Measurements from ENCODE around the gene SNRNP70.
"Not testable (repeated sequence)": the region's sequence is repeated elsewhere in the genome, so short reads cannot be mapped to it uniquely, and the experiment has no call there.

Gene SNRNP70

GRCh38 chr19:49121841-49122240 is 36.6 kb downstream of the SNRNP70 start:
- DNase-seq = not testable (repeated sequence)

DNA sequence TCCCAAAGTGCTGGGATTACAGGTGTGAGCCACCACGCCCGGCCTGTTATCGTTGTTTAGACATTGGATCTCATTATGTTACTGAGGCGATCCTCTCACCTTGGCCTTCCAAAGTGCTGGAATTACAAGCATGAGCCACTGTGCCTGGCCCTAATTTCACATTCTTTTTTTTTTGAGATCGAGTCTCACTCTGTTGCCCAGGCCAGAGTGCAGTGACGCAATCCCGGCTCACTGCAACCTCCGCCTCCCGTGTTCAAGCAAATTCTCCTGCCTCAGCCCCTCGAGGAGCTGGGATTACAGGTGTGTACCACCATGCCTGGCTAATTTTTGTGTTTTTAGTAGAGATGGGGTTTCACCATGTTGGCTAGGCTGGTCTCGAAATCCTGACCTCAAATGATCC is 38.0 kb downstream of the SNRNP70 start:
- not testable (repeated sequence) for DNase-seq

DNA sequence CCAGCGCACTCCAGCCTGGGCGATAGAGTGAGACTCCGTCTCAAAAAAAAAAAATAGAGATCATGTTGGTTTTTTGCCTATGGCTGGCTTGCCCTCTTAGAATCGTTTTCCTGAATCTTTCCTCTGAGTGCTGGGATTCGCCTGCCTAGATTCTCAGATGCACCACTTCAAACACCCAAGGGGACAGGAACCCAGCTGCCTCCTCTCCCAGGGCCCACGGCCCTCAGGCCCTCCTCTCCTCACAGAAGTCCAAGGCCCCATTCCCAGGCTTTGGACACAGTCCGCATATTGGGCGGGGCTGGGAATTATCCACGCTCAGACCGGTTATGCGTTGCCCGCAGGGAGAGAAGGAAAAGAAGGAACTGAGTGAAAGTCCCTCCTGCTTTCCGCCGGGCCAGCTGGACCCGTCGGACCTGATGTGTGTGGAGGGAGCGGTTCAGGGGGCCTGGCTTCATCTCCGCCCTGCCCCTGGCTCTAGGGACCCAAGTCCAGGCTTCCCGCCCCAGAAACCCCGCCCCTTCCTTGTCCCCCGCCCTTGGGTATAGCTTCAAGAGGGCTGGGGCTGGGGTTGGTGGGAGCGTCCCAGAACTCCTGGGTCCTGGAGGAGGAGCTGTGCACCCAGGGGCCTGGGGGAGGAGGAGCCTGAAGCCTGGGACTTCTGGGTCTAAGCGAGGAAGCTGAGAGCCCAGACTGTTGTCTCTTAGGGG is 39.9 kb downstream of the SNRNP70 start:
- DNase-seq = no peak

DNA sequence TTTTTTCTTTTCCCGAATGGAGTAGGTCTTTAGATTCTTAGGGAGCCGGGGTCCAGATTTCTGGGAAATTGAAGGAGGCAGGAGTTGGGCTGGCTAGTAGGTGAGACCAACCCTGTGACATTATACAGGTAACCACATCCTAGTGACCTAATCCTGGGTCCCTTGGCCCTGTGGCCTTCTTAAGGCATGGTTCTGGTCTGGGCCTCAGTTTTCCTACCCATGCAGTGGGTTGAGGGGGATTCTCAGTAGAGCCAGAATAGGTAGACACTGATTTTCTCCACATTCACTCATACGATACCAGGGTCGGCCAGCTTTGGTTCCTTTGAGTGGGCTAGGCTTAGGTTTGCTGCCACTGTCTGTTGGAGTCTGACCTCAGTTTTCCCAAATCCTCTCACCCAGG is 41.3 kb downstream of the SNRNP70 start:
- no peak for DNase-seq

GRCh38 chr19:49127225-49127624 is 42.0 kb downstream of the SNRNP70 start:
- DNase-seq = not testable (repeated sequence)

GRCh38 chr19:49127674-49128544 is 42.7 kb downstream of the SNRNP70 start:
- DNase-seq = peak; percentile 94

- no peak for DNase-seq
Measured at GRCh38 chr19:49128545-49129237, 43.4 kb downstream of the SNRNP70 start.

GRCh38 chr19:49129238-49129583 is 44.0 kb downstream of the SNRNP70 start:
- no peak for DNase-seq

DNA sequence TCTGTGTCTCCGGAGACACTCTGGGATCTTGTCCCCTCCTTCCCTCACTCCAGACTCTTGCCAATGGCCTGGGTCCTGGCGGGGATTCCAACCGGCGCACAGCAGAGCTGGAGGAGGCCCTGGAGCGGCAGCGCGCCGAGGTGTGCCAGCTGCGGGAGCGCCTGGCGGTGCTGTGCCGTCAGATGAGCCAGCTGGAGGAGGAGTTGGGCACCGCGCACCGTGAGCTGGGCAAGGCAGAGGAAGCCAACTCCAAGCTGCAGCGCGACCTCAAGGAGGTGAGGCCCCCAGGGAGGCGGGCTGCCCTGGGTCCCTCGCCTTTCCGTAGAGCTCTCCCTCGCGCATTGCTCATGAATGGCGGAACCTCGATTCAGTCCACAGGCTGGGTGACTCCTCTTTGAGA is 45.1 kb downstream of the SNRNP70 start:
- no peak for DNase-seq

GRCh38 chr19:49132974-49133609 is 47.8 kb downstream of the SNRNP70 start:
- peak; percentile 30 for DNase-seq

GRCh38 chr19:49133621-49134454 is 48.6 kb downstream of the SNRNP70 start:
- DNase-seq = peak; percentile 55

DNA sequence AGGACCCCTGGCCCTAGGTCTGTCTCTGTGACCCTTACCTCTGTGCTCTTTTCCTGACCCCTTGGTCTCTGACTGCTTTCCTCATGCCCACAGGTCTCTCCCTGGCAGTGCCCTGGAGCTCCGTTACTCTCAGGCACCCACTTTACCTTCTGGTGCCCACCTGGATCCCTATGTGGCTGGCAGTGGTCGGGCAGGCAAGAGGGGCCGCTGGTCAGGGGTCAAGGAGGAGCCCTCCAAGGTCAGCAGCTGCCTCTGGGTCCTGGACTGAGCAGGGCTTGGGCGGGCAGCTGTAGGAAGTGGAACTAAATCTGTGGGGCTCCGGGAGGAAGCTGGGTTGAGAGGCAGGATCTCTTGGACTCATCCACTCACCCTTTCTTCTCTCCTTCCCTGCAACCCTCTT is 50.4 kb downstream of the SNRNP70 start:
- no peak for DNase-seq

DNA sequence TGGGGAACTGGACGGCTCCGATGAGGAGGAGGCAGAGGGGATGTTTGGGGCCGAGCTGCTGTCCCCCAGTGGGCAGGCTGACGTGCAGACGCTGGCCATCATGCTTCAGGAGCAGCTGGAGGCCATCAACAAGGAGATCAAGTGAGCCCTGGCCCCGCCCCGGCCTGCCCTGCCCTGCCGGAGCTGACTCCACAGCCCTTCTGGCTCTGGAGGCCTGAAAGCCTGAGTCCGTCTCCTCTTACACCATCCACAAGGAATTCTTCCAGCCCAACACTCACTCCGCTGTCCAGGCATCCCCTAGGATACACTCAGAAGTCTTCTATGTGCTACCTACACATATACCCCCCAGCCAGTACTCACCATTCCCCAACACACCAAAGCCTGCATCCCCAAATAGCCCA is 51.5 kb downstream of the SNRNP70 start:
- DNase-seq = no peak

GRCh38 chr19:49140951-49141350 is 55.7 kb downstream of the SNRNP70 start:
- no peak for DNase-seq

- no peak for DNase-seq
Measured at GRCh38 chr19:49141352-49141751, 56.1 kb downstream of the SNRNP70 start.

- DNase-seq = peak; percentile 68
Measured at GRCh38 chr19:49142866-49143335, 57.6 kb downstream of the SNRNP70 start.

DNA sequence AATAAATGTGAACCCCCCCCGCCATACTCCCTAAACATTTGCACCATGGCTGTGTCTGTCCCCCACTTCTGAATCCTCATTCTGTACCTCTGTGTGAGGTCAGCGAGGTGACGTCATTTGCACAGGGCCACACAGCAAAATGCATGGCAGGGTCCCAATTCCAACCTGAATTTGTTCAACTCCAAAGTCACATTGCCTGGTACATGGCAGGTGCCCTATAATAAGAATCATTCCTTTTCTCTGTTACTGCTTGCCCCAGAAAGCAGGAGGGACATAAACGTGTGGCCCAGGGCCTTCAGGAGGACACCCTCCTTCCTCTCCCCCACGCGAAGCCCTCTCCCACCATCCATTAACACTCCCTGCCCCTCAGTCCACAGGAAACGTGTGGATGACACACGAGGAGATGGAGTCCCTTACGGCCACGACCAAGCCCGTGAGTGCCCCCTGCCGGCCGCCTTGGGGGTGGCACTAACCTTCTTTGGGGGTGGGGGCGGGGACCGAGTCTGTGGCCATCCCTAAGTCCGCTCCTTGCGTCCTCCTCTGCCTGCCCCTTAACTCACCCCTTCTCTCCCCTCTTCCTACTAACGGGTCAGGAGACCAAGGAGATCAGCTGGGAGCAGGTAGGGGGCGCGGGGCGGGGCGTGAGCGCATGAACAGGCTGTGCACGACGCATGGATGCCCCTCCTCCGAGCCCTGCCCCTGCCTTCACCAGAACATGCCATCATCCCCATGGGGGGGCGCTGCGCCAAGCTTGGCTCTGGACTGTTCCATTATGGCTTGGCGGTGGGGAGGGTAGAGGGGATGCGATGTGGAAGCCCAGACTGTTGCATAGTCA is 60.5 kb downstream of the SNRNP70 start:
- DNase-seq = peak; percentile 82

GRCh38 chr19:49146408-49146770 is 61.1 kb downstream of the SNRNP70 start:
- DNase-seq = not testable (repeated sequence)

DNA sequence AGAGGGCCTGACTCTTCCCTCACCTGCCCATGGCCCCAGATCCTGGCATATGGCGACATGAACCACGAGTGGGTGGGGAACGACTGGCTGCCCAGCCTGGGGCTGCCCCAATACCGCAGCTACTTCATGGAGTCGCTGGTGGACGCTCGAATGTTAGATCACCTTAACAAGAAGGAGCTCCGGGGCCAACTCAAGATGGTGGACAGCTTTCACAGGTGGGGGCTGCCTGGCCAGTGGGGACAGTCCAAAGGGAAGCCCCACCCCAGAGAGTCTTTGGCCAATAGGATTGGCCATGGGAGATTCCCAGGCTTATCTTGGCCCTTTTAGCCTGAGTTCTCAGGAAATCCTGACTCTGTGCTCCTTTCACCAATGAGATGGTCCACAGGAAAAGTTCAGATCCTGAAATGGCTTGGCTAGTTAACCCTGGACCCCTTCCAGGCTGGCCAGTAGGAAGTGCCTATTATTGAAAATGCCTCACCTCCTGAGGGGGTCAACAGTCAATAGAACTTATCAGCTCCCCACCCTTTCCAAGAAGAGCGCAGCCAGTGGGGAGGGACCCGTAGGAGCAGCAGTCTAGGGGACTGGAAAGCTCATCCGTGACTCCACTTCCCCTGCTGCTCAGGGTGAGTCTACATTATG is 62.9 kb downstream of the SNRNP70 start:
- no peak for DNase-seq

- peak; percentile 82 for DNase-seq
Measured at GRCh38 chr19:49148784-49149651, 63.8 kb downstream of the SNRNP70 start.
